Activated CD4-positive, alpha-beta T cell treated with anti-CD3 and anti-CD28 coated beads, Interleukin-2, Interleukin-4, amounts not matched to agents 100 ng/mL and 50 ng/mL, durations not matched to agents 16 hours and 8 hours (primary cell): ENCODE data around the gene AKT2.

Source experiments
- DNase-seq: peaks from one replicate; pipeline ENCODE4 v3.0.0-alpha.2; 2020; ENCODE audit warnings: low spot score

AKT2 gene

DNA sequence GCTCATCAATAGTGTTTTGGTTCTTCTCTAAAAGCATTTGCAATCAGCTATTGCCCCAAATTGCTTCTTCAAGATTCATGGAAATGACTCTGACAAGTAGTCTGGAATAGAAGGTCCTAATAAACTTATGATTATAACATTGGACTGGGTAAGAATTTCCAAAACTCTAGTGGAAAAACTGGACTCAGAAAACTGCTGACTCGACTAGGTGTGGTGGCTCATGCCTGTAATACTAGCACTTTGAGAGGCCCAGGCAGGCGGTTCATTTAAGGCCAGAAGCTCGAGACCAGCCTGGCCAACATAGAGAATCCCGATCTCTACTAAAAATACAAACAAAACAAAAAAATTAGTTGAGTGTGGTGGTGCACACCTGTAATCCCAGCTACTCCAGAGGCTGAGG lies 15.5 kb upstream of the AKT2 start:
- no peak for DNase-seq

DNA sequence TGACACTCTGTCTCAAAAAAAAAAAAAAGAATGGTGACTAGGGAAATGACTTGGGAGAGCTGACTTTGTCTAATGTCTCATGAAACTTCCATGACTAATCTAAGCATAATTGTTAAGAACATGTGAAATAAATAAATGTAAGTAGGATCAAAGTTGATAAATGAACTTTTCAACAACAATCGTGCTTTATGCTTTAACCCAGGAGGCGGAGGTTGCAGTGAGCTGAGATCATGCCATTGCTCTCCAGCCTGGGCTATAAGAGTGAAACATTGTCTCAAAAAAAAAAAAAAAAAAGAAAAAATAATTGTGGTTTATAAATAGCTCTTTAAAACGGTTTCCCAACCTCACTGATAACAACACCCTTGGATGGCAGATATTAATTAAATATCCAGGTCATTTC lies 12.9 kb upstream of the AKT2 start:
- DNase-seq = no peak

DNA sequence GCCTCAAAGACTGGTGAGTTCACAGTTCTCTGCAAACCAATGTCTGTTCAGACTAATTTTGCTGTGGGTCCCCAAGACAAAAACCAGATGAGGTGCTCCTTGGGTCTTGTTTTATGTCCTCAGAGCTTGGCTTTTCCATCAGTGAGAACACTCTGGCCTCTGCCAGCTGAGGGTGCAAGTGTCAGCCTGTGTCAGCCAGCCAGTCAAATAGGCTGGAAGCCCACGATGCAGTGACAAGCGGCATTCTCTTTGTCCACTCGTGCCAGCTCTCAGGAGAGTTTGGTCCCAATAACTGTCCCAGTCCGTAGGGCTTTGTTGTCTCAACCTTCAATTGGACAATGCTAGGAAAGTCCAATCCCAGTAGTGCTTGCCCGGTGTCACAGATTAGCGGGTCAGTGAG lies 9.4 kb upstream of the AKT2 start:
- DNase-seq = no peak

DNA sequence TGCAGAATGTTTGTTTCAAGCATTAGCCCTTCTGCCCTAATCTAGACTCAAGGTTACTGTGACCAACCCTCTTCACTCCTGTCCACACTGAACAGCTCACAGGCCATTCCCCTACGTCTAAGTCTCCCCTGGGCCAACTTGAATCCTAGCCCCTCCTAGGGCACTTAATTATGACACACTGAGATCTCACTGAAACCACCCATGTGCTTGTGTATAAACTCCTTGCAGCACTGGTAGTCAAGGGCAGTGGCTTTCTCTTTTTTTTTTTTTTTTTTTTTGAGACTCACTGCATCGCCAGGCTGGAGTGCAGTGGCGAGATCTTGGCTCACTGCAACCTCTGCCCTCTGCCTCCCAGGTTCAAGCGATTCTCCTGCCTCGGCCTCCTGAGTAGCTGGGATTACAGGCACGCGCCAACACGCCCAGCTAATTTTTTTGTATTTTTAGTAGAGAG lies 1.9 kb upstream of the AKT2 start:
- DNase-seq = no peak

DNA sequence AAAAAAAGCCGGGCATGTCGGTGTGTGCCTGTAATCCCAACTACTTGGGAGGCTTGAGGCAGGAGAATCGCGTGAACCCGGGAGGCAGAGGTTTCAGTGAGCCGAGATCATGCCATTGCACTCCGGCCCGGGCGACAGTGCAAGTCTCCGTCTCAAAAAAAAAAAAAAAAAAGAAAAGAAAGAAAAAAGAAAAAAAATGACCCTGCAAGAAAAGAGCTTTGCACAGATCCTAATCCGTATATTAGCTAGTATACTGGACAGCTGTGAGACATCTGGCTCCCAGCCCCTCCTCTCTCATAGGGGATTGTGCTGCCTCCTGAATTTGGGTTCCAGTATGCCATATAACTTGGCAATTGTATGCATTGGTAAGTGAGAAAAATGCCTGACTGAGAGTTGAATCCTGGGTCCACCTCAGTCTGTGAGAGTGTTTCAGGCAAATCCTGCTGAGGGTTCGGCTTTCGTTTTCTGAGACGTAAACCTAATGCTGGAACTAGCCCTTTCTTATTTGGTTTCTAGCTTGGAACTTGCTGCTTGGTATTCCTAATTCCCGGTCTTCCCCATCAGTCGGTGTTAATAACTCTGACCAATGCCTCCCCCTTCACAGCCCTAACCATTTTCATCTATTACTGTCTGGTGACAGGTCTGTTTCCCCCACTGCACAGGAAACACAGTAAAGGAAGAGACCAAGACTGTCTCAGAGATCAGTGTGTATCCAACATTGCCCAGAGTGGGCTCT lies 1.3 kb upstream of the AKT2 start:
- no peak for DNase-seq

DNA sequence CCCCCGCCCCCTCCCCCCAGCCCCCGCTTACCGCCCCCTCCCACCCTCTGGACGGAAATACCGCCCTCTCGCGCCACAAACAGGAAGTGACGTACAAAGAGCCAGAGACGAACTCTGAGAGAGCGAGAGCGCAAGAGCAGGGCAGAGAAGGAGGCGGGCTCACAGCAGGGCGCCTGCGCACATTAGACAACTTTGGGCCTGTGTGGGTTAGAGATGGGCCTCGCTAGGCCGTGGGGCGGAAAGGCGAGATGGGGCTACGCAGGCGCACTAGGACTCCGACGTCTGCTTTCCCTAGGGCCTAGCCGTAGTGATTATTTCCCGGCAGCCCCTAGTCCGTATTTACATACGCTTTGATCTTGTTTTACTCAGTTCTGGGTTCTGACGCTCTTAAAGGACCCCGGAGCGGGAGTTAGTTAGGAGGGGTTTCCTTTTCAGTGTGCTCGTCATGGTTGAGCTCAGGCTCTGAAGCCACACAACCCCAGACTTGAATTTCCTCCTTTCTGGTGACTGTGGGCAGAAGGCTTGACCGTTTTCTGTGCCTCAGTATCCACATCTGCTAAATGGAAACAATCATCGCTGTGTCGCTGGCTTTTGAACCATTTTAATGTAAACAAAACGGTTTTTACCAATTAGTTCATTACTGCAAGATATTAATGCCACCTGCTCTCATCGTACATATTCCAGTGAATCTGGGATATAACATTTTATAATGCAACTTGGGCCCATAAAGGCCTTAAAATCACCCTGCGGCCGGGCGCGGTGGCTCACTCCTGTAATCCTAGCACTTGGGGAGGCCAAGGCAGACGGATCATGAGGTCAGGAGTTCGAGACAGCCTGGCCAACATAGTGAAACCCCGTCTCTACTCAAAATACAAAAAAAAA lies 449 bp upstream of the AKT2 start:
- peak; percentile 99 for DNase-seq

DNA sequence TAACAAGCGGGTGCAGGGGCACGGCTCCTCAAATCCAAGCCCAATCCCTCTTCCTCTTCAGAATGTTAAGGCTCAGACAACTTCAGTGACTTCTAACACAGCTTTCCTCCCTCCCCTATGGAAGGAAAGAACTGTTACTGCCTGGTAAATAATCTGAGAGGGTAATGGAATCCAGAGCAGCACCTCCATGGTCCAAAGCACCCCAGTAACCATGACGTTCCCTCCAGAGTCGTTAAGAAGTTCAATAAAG lies 969 bp downstream of the AKT2 start:
- no peak for DNase-seq

DNA sequence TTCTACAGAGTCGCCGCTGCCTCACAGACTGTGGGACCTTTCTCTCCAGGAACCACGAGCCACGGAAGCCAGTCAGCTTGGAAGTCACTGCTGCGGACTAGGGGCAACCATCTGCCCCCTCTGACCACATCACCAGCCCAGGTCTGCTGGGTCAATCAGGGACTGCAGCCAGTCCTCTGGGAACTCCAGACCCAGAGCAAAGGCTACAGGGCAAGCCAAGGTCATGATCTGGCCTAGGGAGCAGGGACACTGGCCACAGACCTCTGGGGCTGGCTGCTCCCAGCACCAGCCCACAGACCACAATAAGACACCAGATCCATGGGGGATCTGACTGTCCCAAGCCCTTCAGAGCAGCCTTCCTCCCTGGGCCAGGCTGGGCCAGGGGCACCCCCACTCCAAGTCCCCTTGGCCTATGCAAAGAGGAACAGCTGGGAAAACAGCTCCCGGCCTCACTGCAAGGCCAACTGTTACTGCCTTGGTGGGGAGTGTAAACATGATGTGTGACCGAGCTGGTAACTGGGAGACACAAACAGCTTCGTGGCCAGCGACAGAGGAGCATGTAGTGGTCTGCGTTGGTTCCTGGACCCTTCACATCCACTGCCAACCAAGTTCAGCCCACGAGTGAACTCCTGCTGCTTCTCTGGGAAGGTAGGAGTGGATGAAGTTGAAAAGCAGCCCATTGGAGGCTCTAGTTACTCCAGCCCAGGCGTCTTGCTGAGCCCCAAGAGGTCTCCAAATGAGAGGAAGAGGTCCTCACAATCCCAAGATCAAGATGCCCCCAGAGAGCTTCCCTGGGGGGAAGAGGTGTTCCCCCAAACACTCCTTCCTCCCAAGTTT lies 1.5 kb downstream of the AKT2 start:
- no peak for DNase-seq

DNA sequence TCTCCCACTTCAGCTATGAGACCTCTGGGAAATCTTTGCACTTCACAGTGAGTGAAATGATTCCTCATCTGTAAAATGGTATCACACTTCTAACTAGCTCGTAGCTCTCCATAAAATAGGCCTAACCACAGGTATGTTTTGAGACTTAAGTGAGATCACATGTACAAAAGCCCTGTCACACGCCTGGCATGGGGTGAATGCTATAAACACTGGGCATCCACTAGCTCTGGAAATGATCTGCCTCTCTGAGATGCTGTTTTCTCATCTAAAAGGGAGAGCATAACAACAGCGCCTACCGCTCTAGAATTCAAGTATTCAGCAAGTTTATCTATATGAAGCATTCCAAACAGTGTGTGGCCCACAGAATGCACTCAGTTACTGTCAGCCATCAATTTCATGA lies 2.2 kb downstream of the AKT2 start:
- no peak for DNase-seq

DNA sequence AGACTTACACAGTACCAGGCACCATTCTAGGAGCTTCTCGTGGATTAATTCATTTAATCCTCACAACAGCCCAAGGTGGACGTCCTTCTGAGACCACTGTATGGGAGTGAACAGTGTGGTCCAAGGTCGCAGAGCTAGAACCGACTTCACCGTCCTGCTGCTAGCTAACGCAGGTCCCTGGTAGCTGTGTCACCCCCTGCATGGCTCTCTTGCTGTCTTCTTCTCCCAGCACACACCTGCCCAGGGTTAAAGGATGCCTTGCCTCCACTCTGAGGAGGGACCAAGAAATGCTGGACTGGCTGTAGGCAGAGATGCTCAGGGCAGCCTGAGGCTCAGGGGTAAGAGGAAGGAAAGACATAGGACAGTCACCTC lies 3.0 kb downstream of the AKT2 start:
- DNase-seq = no peak

DNA sequence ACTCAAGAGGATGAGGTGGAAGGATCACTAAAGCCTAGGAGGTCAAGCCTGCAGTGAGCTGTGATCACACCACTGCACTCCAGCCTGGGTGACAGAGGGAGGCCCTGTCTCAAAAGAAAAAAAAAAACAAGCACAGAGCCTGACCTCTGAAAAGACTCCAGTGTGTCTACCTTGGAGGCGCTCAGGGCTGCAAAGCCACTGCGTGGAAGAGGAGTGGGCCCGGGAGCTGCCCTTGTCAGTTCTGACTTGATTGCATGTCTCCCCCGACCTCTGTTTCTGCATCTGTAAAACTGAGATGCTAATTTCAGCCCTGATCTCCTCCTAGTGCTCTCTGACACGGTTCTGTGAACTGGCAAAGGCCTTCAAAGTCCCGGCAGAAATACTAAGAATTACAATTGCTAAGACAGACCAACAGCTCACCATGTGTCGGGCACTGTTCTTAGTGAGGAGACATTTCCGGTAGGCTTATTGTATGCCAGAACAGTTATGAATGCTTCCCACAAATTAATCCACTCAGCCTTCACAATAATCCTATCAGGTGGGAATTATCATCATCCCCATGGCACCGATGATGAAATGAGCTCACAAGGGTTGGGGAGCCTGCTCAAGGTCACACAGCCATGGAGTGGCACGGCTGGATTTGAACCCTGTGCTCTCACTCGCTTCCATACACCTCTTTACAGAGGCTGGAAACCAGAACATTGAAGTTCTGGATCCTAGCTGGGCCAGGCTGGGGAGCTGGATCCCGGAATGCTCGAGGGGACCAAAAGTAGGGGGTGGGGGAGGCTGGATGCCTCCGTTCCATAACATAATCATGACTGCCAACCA lies 3.5 kb downstream of the AKT2 start:
- no peak for DNase-seq

DNA sequence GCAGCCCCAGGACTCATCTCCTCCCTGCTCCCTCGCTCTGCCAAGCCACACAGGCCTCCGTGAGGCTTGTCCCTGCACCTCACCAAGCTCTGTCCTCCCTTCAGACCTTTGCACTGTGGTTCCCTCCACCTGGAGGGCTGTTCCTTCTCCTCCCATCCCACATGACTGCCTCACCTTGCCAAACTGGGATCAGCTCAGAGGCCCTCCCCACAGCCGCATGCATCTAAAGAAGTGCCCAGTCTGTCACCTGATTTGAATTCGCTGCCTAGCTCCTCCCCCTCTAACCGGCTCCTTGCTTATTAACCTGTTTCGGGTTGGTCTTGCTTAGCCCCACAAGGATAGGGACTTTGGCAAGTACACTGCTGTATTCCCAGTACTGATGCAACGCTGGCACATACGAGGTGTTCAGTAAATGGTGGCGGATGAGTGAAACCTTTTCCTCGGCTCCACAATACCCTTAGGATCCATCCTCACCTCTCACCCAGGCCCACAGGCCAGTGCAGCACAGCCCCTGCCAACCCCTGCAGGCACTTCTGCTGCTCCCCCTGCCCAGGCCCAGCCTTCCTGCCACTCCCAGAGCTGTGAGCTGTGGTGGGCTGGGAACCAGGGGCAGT lies 4.4 kb downstream of the AKT2 start:
- no peak for DNase-seq

DNA sequence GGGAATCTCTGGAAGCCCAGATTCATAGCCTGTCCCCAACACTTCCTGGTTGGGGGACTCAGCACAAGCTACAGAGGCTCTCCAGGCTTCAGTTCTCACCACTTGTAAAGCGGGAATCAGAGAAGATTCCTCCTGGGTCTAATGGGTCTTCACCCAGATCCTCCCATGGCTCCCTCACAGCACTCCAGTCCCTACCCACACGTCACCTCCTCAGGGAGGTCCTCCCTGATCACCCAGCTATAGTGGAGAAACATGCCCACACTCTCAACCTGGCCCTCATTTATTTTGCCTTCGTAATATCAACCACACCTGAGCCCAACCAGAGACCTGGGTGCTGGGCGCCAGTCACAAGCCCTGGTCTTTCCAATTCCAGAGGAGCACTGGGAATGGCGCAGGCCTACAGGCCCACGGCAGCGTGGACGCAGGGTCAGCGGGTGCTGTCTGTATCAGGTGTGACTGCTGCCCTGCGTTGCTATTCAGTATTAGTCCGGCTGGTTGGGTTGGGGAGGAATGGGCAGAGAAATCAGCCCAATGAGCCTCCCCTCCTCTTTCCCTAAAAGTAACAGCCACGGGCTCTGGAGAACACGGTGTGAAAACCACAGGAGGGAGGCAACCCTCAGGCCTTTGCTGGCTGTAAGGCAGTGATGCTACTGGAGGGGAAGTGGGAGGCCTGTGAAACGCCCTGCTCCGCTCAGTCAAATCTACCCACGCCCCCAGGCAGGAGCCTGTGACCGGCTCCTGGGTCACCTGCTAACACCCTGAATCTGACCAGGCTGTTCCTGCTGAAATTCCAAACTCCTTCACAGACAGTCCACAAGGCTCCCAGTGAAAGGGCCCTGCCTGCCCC lies 5.2 kb downstream of the AKT2 start:
- DNase-seq = no peak

DNA sequence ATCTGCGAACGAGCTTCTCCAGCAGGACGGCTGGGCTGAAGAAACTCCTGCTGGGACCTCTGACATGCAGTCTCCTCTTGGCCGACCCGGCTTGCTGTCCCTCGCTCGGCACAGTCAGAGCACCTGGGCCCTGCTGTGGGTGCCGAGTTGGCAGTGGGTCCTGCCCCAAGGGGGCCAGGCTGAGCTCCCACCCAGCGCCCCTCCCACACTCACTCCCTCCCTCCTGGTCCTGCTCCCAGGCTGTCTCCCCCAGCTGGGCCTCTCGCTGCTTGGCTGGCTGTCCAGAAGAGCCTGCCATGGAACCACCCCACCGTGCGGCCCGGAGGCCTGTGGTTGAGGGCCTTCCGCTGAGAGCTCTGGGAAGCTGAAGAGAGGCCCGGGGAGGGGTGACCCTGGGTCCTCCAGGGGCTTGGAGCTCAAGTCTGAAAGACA lies 6.0 kb downstream of the AKT2 start:
- DNase-seq = no peak

DNA sequence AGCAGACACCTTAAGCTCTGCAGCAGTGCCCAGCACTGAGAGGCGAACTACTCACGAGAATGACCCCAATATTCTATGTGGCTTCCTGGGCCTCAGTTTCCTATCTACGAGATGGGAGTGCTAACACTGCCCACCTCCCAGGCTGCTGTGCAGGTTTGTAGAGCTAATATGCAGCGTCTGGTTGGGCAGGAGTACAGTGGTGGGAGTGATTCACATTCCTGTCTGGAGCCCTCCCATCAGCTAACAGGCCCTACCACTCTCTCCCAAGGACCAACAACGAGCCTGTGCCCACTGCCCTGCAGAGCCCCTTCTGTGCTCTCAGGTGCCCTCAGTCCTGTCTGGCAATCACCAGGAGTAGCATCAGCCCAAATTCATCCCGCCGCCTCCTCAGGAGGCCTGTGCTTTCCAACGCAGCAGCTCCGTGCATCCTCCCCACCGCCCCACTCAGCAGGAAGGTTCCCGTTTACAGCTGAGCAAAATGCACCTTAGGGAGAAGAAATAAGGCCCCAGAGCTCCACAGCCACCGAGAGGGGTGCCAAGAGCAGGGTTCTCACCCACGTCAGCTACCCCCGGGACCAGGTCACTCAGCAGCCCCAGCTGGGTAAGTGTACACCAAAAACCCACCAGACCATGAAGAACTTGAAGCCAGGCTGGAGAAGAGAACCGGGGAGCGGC lies 6.6 kb downstream of the AKT2 start:
- no peak for DNase-seq

DNA sequence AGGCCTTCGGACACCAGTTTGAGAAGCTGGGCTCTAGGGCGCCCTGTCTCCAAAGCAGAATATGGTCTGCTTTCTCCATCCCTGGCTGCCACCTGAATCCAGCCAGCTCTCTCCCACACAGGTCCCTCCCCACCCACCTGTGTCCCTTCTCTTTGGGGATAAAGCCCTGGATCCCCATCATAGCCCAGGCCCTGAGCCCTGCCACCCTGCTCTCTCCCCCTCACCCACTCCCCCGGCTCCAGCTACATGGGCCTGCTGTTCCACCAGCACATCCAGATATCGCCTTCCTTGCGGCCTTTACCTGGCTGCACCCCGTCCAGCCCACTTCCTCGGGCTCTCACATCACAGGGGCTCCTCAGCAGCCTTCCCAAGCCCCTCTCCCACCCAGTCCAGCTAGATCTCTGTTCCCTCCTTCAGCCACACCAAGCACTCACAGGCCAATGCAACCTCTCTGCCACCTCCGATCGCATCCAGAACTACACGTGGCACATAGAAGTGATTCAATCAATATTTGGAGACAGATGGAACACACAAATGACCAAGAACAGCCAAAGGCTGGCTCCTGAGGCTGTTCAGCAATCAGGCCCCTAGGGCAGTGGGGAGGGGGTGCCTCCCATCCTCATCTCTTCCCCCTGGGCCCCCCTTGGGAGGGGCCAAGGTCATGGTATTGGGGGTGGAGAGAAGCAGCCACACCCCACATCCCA lies 7.6 kb downstream of the AKT2 start:
- no peak for DNase-seq

DNA sequence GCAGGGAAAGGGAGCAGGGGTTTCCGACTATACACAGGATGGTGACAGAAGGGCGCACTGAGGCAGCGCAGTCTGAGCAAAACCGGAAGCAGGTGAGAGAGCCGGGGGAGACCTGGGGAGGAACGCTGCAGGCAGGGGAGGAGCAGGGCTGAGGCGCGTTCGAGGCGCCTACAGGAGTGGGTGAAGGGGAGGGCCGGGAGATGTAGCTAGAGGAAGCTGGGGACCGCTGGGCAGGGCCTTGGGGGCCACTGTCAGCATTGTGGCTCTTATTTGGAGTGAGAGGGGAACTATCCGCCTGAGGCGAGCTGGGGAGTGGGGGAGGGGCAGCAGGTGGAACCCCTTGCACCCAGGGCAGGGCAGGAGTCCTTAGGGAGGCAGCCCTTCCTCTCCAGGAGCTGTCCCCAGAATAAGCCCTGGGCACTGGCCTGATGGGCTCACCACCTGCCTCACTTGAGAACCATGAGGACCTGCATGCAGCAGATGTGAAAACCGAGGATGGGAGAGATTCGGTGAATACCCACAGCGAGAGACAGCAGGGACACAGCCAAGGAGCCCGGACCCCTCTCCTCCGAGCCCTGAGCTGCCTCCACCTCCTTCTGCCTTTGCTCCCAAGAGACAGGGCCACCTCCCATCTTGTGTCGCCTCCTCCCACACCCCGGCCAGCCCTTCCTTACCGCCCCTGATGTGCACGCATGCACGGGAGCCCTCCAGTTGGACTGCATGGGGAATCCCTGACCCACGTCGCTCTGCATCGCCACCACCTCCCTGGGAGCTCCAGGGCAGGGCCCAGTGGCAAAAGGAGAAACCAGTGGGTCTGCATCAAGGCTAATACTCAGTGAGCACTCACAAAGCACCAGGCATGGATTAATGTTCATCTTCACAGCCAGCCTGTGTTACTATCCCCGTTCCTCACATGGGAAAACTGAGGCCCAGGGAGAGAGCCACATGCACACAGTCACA lies 10.3 kb downstream of the AKT2 start:
- no peak for DNase-seq
